MM.1S (cell line): ENCODE data around the gene KCTD10.

ENCODE experiments used
- DNase-seq: peaks from one replicate; pipeline ENCODE4 v3.0.0-alpha.2; 2015
- H2AFZ ChIP-seq: fragments of 300-600 bp; sonication (generic); 2 replicates; pipeline ENCODE4 v1.6.0; 2016; ENCODE audit warnings: antibody characterized with exemption, low read length
- H3F3A ChIP-seq: fragments of 300-600 bp; sonication (generic); 2 replicates; pipeline ENCODE4 v1.6.1; 2016; ENCODE audit warnings: mild to moderate bottlenecking, antibody characterized with exemption, low read length, moderate library complexity, mixed read lengths; ENCODE audit not compliant: insufficient read depth
- H3K27ac ChIP-seq: fragments of 300-600 bp; sonication (generic); 2 replicates; pipeline ENCODE4 v1.5.1; 2016; ENCODE audit warnings: mild to moderate bottlenecking, low read length
- H3K27me3 ChIP-seq: fragments of 300-600 bp; sonication (generic); replicated peaks from 2 replicates; pipeline ENCODE4 v1.6.0; 2016; ENCODE audit warnings: low read length; ENCODE audit not compliant: insufficient read depth
- H3K36me3 ChIP-seq: fragments of 300-600 bp; sonication (generic); replicated peaks from 2 replicates; pipeline ENCODE4 v1.6.1; 2016; ENCODE audit warnings: mild to moderate bottlenecking, low read length, mixed read lengths; ENCODE audit not compliant: insufficient read depth
- H3K4me1 ChIP-seq: fragments of 300-600 bp; sonication (generic); 2 replicates; pipeline ENCODE4 v1.6.1; 2016; ENCODE audit warnings: low read length, mixed read lengths
- H3K4me2 ChIP-seq: fragments of 300-600 bp; sonication (generic); 2 replicates; pipeline ENCODE4 v1.6.0; 2016; ENCODE audit warnings: low read depth, low read length
- H3K4me3 ChIP-seq: fragments of 300-600 bp; sonication (generic); 2 replicates; pipeline ENCODE4 v1.5.1; 2016; ENCODE audit warnings: low read length, mixed read lengths
- H3K79me2 ChIP-seq: fragments of 300-600 bp; sonication (generic); 2 replicates; pipeline ENCODE4 v1.6.1; 2016; ENCODE audit warnings: mixed run types, low read length, mixed read lengths
- H3K9ac ChIP-seq: fragments of 300-600 bp; sonication (generic); 2 replicates; pipeline ENCODE4 v1.6.1; 2016; ENCODE audit warnings: low read length, mixed read lengths
- H3K9me2 ChIP-seq: fragments of 300-600 bp; sonication (generic); replicated peaks from 2 replicates; pipeline ENCODE4 v1.6.1; 2016; ENCODE audit warnings: mild to moderate bottlenecking, low read length, mixed read lengths; ENCODE audit not compliant: insufficient read depth
- H3K9me3 ChIP-seq: fragments of 300-600 bp; sonication (generic); replicated peaks from 2 replicates; pipeline ENCODE4 v1.6.1; 2016; ENCODE audit warnings: mild to moderate bottlenecking, low read length, mixed read lengths; ENCODE audit not compliant: insufficient read depth
- H4K20me1 ChIP-seq: fragments of 300-600 bp; sonication (generic); 2 replicates; pipeline ENCODE4 v1.6.1; 2016; ENCODE audit warnings: mild to moderate bottlenecking, low read length, moderate library complexity, mixed read lengths; ENCODE audit not compliant: insufficient read depth
- CTCF ChIP-seq: fragments of 300-600 bp; sonication (generic); IDR thresholded peaks from 2 replicates; pipeline ENCODE4 v1.5.1; 2016; ENCODE audit warnings: antibody characterized with exemption, low read length, mixed read lengths
- EZH2 ChIP-seq: fragments of 300-600 bp; sonication (generic); optimal IDR thresholded peaks from 2 replicates; pipeline ENCODE3; 2017; ENCODE audit warnings: low read depth, mild to moderate bottlenecking, antibody characterized with exemption, low read length, mixed read lengths
- EZH2phosphoT487 ChIP-seq: fragments of 300-600 bp; sonication (generic); IDR thresholded peaks from 2 replicates; pipeline ENCODE4 v1.6.1; 2018; ENCODE audit warnings: antibody characterized with exemption, low read length

Gene KCTD10

GRCh38 chr12:109428037-109428629, 49.0 kb downstream of the KCTD10 start:
- DNase-seq: peak; percentile 83
- H3K27me3 ChIP-seq: no peaks in the 10 kb centered on the region
- no peaks in the 10 kb centered on the region for H4K20me1 ChIP-seq

GRCh38 chr12:109423392-109423791, 53.7 kb downstream of the KCTD10 start:
- no peaks in the 10 kb centered on the region for H3K36me3 ChIP-seq
- no peak overlapping the region for H3K9ac ChIP-seq
- H3K4me1 ChIP-seq: no peaks in the 10 kb centered on the region
- H3K27me3 ChIP-seq: no peaks in the 10 kb centered on the region
- TF ChIP-seq EZH2phosphoT487: no peak
- no peak for TF ChIP-seq EZH2
- no peak for TF ChIP-seq CTCF
- no peaks in the 10 kb centered on the region for H3K79me2 ChIP-seq
- H4K20me1 ChIP-seq: no peaks in the 10 kb centered on the region
- no peaks in the 10 kb centered on the region for H3F3A ChIP-seq
- no peaks in the 10 kb centered on the region for H3K9me2 ChIP-seq
- no peak overlapping the region for H2AFZ ChIP-seq
- H3K4me3 ChIP-seq: no peak overlapping the region
- H3K27ac ChIP-seq: no peak overlapping the region
- H3K9me3 ChIP-seq: no peaks in the 10 kb centered on the region
- no peak overlapping the region for H3K4me2 ChIP-seq
- DNase-seq: no peak

More at GRCh38 chr12:109428037-109428629, 49.0 kb downstream of the KCTD10 start:
- Histone ChIP-seq H3K27ac (no peak overlapping the region), H2AFZ (no peak overlapping the region), H3K36me3 (no peaks in the 10 kb centered on the region), H3K9me2 (no peaks in the 10 kb centered on the region), H3K79me2 (no peaks in the 10 kb centered on the region), H3F3A (no peaks in the 10 kb centered on the region), H3K4me3 (no peak overlapping the region), H3K4me2 (no peak overlapping the region), H3K9ac (no peak overlapping the region), H3K9me3 (no peaks in the 10 kb centered on the region), H3K4me1 (no peaks in the 10 kb centered on the region; the same call in 1 of the 2 replicates)
- TF ChIP-seq EZH2phosphoT487: no peak
- no peak for TF ChIP-seq EZH2
- TF ChIP-seq CTCF: peak; percentile 98

- Histone ChIP-seq H3K4me1 (no peaks in the 10 kb centered on the region), H4K20me1 (no peaks in the 10 kb centered on the region), H3K9me3 (no peaks in the 10 kb centered on the region), H3K4me2 (no peak overlapping the region), H2AFZ (no peak overlapping the region), H3K79me2 (no peaks in the 10 kb centered on the region), H3K4me3 (no peak overlapping the region), H3K9ac (no peak overlapping the region), H3K9me2 (no peaks in the 10 kb centered on the region), H3K36me3 (no peaks in the 10 kb centered on the region), H3F3A (no peaks in the 10 kb centered on the region), H3K27me3 (no peaks in the 10 kb centered on the region), H3K27ac (no peak overlapping the region)
- TF ChIP-seq EZH2phosphoT487: no peak
- TF ChIP-seq CTCF: no peak
- no peak for TF ChIP-seq EZH2
- no peak for DNase-seq
Measured at GRCh38 chr12:109422251-109422650, 54.8 kb downstream of the KCTD10 start.
